WTC11 (cell line): ENCODE measurements around the gene CD19.

Source experiments
- CREM ChIP-seq: sonication (generic); formaldehyde crosslinking; IDR thresholded peaks from 2 replicates; pipeline ENCODE4 v1.8.1; 2022; ENCODE audit warnings: mild to moderate bottlenecking, missing genetic modification reagents, moderate library complexity
- ELF4 ChIP-seq: sonication (generic); formaldehyde crosslinking; IDR thresholded peaks from 2 replicates; pipeline ENCODE4 v1.8.1; 2022; ENCODE audit warnings: low read depth, mild to moderate bottlenecking, moderate library complexity, missing genetic modification reagents
- SP1 ChIP-seq: sonication (generic); formaldehyde crosslinking; conservative IDR thresholded peaks from 2 replicates; pipeline ENCODE4 v1.8.1; 2022; ENCODE audit warnings: missing genetic modification reagents
- TEAD4 ChIP-seq: sonication (generic); formaldehyde crosslinking; IDR thresholded peaks from 2 replicates; pipeline ENCODE4 v1.8.0; 2022; ENCODE audit warnings: mild to moderate bottlenecking, missing genetic modification reagents
- ZNF232 ChIP-seq: sonication (generic); formaldehyde crosslinking; IDR thresholded peaks from 2 replicates; pipeline ENCODE4 v1.8.0; 2022; ENCODE audit warnings: mild to moderate bottlenecking, missing genetic modification reagents
- ZNF512 ChIP-seq: sonication (generic); formaldehyde crosslinking; IDR thresholded peaks from 2 replicates; pipeline ENCODE4 v1.8.1; 2022; ENCODE audit warnings: missing genetic modification reagents, borderline replicate concordance
- TF ChIP-seq, protein P1 (sequence below): fragments of 200-600 bp; IDR thresholded peaks from 2 replicates; pipeline ENCODE4 v1.8.0; 2022; ENCODE audit warnings: antibody characterized with exemption
- TF ChIP-seq, protein P2 (sequence below): sonication (generic); formaldehyde crosslinking; IDR thresholded peaks from 2 replicates; pipeline ENCODE4 v1.8.1; 2022; ENCODE audit warnings: low read depth, mild to moderate bottlenecking, moderate library complexity, missing genetic modification reagents, borderline replicate concordance
- TF ChIP-seq, protein P3 (sequence below): sonication (generic); formaldehyde crosslinking; IDR thresholded peaks from 2 replicates; pipeline ENCODE4 v1.8.0; 2023; ENCODE audit warnings: mild to moderate bottlenecking, missing genetic modification reagents
- TF ChIP-seq, protein P4 (sequence below): fragments of 250-450 bp; sonication (Bioruptor Pico); IDR thresholded peaks from 2 replicates; pipeline ENCODE4 v1.9.0; 2021; ENCODE audit warnings: moderate library complexity, mild to moderate bottlenecking, inconsistent platforms, borderline replicate concordance

- no peak for TF ChIP-seq ZNF232 (CRISPR knock-in tag)
- TF ChIP-seq ELF4 (CRISPR knock-in tag) = no peak
- TF ChIP-seq, protein P1, sequence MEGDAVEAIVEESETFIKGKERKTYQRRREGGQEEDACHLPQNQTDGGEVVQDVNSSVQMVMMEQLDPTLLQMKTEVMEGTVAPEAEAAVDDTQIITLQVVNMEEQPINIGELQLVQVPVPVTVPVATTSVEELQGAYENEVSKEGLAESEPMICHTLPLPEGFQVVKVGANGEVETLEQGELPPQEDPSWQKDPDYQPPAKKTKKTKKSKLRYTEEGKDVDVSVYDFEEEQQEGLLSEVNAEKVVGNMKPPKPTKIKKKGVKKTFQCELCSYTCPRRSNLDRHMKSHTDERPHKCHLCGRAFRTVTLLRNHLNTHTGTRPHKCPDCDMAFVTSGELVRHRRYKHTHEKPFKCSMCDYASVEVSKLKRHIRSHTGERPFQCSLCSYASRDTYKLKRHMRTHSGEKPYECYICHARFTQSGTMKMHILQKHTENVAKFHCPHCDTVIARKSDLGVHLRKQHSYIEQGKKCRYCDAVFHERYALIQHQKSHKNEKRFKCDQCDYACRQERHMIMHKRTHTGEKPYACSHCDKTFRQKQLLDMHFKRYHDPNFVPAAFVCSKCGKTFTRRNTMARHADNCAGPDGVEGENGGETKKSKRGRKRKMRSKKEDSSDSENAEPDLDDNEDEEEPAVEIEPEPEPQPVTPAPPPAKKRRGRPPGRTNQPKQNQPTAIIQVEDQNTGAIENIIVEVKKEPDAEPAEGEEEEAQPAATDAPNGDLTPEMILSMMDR = no peak
- TF ChIP-seq ZNF512 = no peak
- TF ChIP-seq TEAD4 (CRISPR knock-in tag) = no peak
- TF ChIP-seq, protein P2, sequence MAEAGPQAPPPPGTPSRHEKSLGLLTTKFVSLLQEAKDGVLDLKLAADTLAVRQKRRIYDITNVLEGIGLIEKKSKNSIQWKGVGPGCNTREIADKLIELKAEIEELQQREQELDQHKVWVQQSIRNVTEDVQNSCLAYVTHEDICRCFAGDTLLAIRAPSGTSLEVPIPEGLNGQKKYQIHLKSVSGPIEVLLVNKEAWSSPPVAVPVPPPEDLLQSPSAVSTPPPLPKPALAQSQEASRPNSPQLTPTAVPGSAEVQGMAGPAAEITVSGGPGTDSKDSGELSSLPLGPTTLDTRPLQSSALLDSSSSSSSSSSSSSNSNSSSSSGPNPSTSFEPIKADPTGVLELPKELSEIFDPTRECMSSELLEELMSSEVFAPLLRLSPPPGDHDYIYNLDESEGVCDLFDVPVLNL = no peak
- TF ChIP-seq CREM (CRISPR knock-in tag) = no peak
- TF ChIP-seq, protein P3, sequence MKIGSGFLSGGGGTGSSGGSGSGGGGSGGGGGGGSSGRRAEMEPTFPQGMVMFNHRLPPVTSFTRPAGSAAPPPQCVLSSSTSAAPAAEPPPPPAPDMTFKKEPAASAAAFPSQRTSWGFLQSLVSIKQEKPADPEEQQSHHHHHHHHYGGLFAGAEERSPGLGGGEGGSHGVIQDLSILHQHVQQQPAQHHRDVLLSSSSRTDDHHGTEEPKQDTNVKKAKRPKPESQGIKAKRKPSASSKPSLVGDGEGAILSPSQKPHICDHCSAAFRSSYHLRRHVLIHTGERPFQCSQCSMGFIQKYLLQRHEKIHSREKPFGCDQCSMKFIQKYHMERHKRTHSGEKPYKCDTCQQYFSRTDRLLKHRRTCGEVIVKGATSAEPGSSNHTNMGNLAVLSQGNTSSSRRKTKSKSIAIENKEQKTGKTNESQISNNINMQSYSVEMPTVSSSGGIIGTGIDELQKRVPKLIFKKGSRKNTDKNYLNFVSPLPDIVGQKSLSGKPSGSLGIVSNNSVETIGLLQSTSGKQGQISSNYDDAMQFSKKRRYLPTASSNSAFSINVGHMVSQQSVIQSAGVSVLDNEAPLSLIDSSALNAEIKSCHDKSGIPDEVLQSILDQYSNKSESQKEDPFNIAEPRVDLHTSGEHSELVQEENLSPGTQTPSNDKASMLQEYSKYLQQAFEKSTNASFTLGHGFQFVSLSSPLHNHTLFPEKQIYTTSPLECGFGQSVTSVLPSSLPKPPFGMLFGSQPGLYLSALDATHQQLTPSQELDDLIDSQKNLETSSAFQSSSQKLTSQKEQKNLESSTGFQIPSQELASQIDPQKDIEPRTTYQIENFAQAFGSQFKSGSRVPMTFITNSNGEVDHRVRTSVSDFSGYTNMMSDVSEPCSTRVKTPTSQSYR (CRISPR knock-in tag) = no peak
- TF ChIP-seq, protein P4, sequence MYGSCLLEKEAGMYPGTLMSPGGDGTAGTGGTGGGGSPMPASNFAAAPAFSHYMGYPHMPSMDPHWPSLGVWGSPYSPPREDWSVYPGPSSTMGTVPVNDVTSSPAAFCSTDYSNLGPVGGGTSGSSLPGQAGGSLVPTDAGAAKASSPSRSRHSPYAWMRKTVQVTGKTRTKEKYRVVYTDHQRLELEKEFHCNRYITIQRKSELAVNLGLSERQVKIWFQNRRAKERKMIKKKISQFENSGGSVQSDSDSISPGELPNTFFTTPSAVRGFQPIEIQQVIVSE (CRISPR knock-in tag) = no peak
- TF ChIP-seq SP1 (CRISPR knock-in tag) = no peak
Observed at GRCh38 chr16:28923231-28923587, 8.6 kb upstream of the CD19 start.
